GM23248 (cell line): ENCODE results near the gene MYO1A.

Experiments
- EZH2 ChIP-seq: fragments of 200-600 bp; sonication (generic); IDR thresholded peaks from 2 replicates; pipeline ENCODE4 v1.6.1; 2018; ENCODE audit warnings: antibody characterized with exemption, mild to moderate bottlenecking; ENCODE audit not compliant: insufficient read depth, poor library complexity, severe bottlenecking
- EZH2phosphoT487 ChIP-seq: fragments of 200-600 bp; sonication (generic); IDR thresholded peaks from 2 replicates; pipeline ENCODE4 v1.6.1; 2018; ENCODE audit warnings: antibody characterized with exemption, moderate library complexity, mild to moderate bottlenecking, low read depth; ENCODE audit not compliant: insufficient read depth

DNA sequence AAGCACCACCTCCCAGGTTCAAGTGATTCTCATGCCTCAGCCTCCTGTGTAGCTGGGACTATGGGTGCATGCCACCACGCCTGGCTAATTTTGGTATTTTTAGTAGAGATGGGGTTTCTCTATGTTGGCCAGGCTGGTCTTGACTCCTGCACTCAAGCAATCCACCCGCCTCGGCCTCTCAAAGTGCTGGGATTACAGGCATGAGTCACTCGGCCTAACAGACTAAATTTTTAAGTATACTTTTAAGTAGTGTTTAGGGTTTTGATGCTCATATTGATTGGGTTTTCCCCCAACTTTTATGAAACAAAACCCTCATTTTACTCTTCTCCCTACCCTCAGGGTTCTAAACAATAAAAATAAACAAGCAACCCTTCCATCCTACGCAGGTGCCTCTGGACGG is 5.5 kb downstream of the MYO1A start:
- no peak for TF ChIP-seq EZH2phosphoT487
- TF ChIP-seq EZH2: no peak
